ENCODE measurements around the gene SLC9A5.

- TF ChIP-seq CTCF (IDR thresholded peaks at IDR 0.05) (no peak), POLR2A (IDR thresholded peaks at IDR 0.05) (no peak)
Measured at GRCh38 chr16:67212766-67213165, 36.0 kb upstream of the SLC9A5 start.
